Melanocyte of skin (primary cell): ENCODE results near the gene HIC2. TPM values are rescaled to one million over a fixed set of nuclear protein-coding genes. Genes with fewer than 3 reads are reported as not detected.

Experiments used
- small RNA-seq, 2 donors: library from RNA; depleted of rRNA; stranded (forward); fragments of <200 nt; gene quantifications; one replicate each; pipeline ENCODE3, GENCODE V24; 2012
- total RNA-seq, 2 donors: library from RNA; depleted of rRNA; stranded (reverse); fragments of >200 nt; gene quantifications; 2 replicates each; pipeline ENCODE4 v1.2.3, GENCODE V29; 2012

Gene HIC2
- total RNA-seq: 1 to 10 TPM; 2.1 to 3.3 TPM

GRCh38 chr22:21417227-21417746, at the start of gene HIC2:
HIC2 (plus strand) TSS chr22:21417371; CDS start chr22:21442832, 25,461 bp downstream.

GRCh38 chr22:21383701-21384467, 33.3 kb upstream of the HIC2 start, which contains the start of gene RIMBP3B:
RIMBP3B (plus strand) TSS chr22:21383751; CDS start chr22:21383859, 108 bp downstream.

GRCh38 chr22:21467337-21468193, 50.4 kb downstream of the HIC2 start, which contains the start of gene TMEM191C:
TMEM191C (plus strand) TSS chr22:21467387; CDS start chr22:21467460, 73 bp downstream.

Small RNA genes lying within 50 kb of the gene (small RNA-seq; reads per million reads assigned to genes)
- gene RF00492: 0 reads per million in 2 donors
- gene RN7SKP63: 0 reads per million in 2 donors

Other genes with a start within 250 kb of the HIC2 start
- gene RIMBP3B, start 33.6 kb upstream of the HIC2 start, total RNA-seq: under 1 TPM in 1 of 2 donors, not detected in 1; under 0.01 TPM
- 1 to 10 TPM in 1 of 2 donors, under 1 TPM in 1; 1.00 to 1.0 TPM for gene TMEM191C, start 50.0 kb downstream of the HIC2 start, total RNA-seq
- gene RIMBP3C, start 134.1 kb downstream of the HIC2 start, total RNA-seq: under 1 TPM; 0.33 to 0.34 TPM
- gene UBE2L3, start 150.3 kb downstream of the HIC2 start, total RNA-seq: 10 to 100 TPM; 49.2 to 69.6 TPM
- gene YDJC, start 212.7 kb downstream of the HIC2 start, total RNA-seq: 10 to 100 TPM; 13.4 to 21.6 TPM
- under 1 TPM; 0.33 to 0.34 TPM for gene CCDC116, start 215.4 kb downstream of the HIC2 start, total RNA-seq
- 10 to 100 TPM; 24.1 to 58.6 TPM for gene SDF2L1, start 224.9 kb downstream of the HIC2 start, total RNA-seq
- gene PPIL2, start 248.6 kb downstream of the HIC2 start, total RNA-seq: 10 to 100 TPM; 23.0 to 25.8 TPM